RWPE1 (cell line): ENCODE results near the gene LRRN4.

Experiments used
- CTCF ChIA-PET: fragments of 350-600 bp; sonication (Branson Sonifier 250); formaldehyde crosslinking; extraction: SDS; loops from one replicate; lab custom pipeline; 2021; lab: Yijun Ruan, JAX
- POLR2A ChIA-PET: fragments of 400-600 bp; formaldehyde crosslinking; extraction: SDS; loops from one replicate; lab custom pipeline; 2020; ENCODE audit warnings: antibody characterized with exemption; ENCODE audit not compliant: low non-redundant PET; lab: Yijun Ruan, JAX
- DNase-seq: peaks from one replicate; pipeline ENCODE4 v3.0.0; 2012; ENCODE audit warnings: low spot score
- H3K27ac ChIP-seq: fragments of 450-650 bp; 2 replicates; pipeline ENCODE4 v1.5.1; 2017
- TF ChIP-seq, protein P1 (sequence below): fragments of 450-650 bp; conservative IDR thresholded peaks from 2 replicates; pipeline ENCODE4 v1.5.1; 2017; ENCODE audit warnings: low read depth, mild to moderate bottlenecking

The LRRN4 gene

DNA sequence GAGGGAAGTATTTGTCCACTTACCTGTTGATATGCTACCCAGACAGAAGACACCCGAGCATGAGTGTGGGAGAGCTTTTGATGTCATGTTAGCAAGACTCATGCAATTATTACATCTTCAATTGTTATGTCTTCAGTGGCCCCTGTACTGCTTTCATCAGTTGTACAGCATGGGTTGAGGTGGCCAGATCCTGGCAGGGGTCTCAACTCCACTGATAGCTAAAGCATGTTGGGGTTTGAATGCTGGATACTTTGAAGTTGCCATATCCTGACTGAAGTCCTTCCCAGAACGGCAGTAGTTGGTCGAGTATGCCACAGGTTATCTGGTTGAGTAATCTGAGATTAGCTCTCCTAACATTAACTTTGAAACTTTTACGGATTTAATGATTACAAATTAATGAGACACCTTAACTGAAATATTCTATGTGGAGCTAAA, 46.7 kb downstream of the LRRN4 start:
- ChIA-PET POLR2A (no interaction called here), CTCF (interaction anchor here (0.6 to 1.0 kb wide), 2 partner anchors 70 to 477 kb away, joined by 3 to 4 read pairs; no protein-coding TSS in a partner anchor)
- H3K27ac ChIP-seq: no peak overlapping the region
- TF ChIP-seq, protein P1, sequence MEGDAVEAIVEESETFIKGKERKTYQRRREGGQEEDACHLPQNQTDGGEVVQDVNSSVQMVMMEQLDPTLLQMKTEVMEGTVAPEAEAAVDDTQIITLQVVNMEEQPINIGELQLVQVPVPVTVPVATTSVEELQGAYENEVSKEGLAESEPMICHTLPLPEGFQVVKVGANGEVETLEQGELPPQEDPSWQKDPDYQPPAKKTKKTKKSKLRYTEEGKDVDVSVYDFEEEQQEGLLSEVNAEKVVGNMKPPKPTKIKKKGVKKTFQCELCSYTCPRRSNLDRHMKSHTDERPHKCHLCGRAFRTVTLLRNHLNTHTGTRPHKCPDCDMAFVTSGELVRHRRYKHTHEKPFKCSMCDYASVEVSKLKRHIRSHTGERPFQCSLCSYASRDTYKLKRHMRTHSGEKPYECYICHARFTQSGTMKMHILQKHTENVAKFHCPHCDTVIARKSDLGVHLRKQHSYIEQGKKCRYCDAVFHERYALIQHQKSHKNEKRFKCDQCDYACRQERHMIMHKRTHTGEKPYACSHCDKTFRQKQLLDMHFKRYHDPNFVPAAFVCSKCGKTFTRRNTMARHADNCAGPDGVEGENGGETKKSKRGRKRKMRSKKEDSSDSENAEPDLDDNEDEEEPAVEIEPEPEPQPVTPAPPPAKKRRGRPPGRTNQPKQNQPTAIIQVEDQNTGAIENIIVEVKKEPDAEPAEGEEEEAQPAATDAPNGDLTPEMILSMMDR: no peak
- no peak for DNase-seq

DNA sequence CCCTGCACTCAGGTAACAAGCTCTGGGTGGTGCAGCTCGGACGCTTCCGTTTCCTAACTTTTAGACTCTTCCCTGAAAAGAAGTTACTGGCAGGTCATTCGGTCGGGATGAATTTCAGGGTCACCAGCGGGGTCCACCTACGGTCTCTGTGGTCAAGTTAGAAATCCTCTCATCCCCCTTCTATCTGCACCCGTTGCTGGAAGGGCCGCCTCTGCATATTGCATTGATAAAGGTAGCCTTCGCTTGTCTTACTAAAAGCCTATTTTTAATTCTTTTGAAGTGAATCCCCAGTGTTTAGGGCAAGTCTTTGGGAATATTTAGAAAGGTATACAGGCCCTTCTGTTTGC, 47.3 kb downstream of the LRRN4 start:
- CTCF ChIA-PET: interaction anchor here (0.6 to 1.0 kb wide), 2 partner anchors 70 to 477 kb away, joined by 3 to 4 read pairs; no protein-coding TSS in a partner anchor
- TF ChIP-seq, protein P1: no peak
- peak overlapping the region; percentile 86 for H3K27ac ChIP-seq
- DNase-seq: no peak
- POLR2A ChIA-PET: no interaction called here

DNA sequence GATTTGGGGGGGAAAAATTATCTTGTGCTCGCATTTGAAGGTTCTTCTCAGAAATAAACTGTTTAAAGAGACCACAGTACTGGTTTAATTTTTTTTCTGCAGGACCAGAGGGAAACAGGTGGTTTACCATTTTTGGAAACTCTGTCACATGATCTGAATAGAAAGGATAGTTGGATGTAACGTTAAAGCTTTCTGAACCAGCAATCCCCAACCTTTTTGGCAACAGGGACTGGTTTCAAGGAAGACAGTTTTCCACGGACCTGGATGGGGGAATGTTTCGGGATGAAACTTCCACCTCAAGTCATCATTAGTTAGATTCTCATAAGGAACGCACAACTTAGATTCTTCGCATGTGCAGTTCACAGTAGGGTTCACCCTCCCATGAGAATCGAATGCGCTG, 53.0 kb downstream of the LRRN4 start:
- TF ChIP-seq, protein P1: no peak
- DNase-seq: no peak
- CTCF ChIA-PET: interaction anchor here (0.6 kb wide), 1 partner anchor 438 kb away, joined by 4 read pairs; no protein-coding TSS in a partner anchor
- POLR2A ChIA-PET: no interaction called here
- no peak overlapping the region for H3K27ac ChIP-seq

DNA sequence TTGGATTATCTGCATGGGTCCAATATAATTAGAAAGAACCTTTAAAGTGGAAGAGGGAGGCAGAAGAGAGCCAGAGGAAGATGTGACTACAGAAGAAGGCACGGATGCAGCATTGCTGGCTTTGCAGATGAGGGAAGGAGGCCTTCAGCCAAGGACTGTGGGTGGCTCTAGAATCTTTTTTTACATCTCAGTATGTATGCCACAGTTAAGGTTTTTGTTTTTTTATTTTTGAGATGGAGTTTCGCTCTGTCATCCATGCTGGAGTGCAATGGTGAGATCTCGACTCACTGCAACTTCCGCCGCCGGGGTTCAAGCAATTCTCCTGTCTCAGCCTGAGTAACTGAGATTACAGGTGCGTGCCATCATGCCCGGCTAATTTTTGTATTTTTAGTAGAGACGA, 54.1 kb downstream of the LRRN4 start:
- ChIA-PET CTCF (no interaction called here), POLR2A (no interaction called here)
- no peak for DNase-seq
- TF ChIP-seq, protein P1: no peak
- no peak overlapping the region for H3K27ac ChIP-seq

DNA sequence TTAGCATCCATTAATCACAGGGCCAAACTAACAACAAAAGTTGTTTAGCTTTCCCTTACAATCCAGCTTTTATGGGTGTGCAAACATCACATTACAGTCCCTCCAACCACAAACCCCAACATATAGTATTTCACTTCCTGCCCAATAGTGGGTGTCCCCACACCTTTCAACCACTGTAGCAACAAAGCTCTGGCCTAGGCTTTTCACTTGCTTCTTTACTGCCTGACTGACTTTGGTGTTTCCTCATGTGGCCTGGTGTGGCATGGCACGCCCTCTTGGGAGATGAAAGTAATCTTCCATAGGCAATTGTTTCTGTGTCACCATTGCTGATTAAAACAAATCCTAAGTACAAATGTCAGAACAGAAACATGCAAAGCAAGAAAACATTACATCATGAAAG, 57.1 kb downstream of the LRRN4 start:
- ChIA-PET POLR2A (no interaction called here), CTCF (interaction anchor here (0.6 to 0.7 kb wide), 3 partner anchors 29 to 454 kb away, joined by 4 to 8 read pairs (median 6); no protein-coding TSS in a partner anchor)
- H3K27ac ChIP-seq: no peak overlapping the region
- TF ChIP-seq, protein P1: no peak
- DNase-seq: no peak

DNA sequence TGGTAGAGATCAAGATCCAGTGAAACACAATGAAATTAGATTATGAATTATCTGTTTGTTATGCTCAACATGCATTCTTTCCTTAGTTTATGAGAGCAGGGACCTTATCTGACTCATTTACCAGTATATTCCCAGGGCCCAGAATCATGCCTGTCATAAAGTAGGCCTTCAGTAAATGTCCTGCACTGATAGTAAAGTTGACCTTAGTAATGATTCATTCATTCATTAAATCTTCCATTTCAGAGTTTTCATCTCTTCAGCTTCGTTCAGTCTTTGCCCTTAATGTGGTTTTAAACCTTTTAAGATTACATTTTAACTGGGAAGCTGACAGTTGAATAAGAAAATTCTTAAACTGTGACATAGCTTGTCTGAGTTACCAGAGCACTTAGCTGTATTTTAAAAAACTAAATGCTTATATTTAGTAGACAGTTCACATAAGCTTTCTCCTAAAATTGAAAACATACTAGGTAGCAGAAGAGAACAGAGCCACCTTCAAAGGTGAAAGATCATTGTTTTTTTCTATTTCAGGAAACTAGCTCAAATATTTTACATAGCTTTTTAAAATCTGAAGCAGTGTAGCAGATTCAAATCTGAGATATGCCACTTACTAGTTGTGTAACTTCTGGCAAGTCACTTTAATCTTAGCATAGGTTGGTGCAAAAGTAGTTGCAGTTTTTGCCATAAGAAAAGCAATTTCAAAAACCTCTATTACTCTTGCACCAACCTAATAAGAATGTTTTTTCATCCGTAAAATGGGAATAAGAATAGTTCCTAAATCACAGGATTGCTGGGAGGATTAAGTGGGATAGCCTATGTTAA, 62.0 kb downstream of the LRRN4 start:
- ChIA-PET POLR2A (no interaction called here), CTCF (interaction anchor here (0.6 kb wide), 2 partner anchors 44 to 857 kb away, joined by 3 to 4 read pairs; no protein-coding TSS in a partner anchor)
- H3K27ac ChIP-seq: no peak overlapping the region
- no peak for DNase-seq
- TF ChIP-seq, protein P1: no peak
